ENCODE results near the gene SAV1.

DNA sequence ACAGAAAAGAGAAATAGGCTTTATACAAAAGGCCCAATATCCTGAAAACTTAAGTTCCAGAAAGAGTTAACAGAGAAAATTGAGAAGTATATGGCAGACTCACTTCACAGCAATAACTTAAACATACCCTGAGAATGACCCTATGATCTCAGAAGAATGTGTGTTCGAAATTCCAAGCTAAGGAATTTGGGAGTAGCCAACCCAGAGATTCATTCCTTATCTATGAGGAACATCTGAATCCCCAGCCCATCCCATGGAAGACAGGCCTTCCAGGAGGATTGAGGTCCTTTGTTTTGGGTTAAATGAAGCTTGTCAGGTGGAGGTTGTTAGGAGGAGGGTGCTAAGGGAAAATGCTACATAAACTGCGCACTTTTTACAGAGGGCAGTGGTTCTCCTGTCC is 7.5 kb upstream of the SAV1 start:
- no peak for TF ChIP-seq CTCF (IDR thresholded peaks at IDR 0.05)
- TF ChIP-seq POLR2A (IDR thresholded peaks at IDR 0.05) = no peak

All from esophagus squamous epithelium (tissue), 4 donors.